ENCODE results near the gene ASB13. TPM values are rescaled to one million over a fixed set of nuclear protein-coding genes. Genes with fewer than 3 reads are reported as not detected.

ASB13 gene
- total and polyA plus RNA-seq, 2 experiments from 2014 or later, result 16.9 to 18.1 TPM

DNA sequence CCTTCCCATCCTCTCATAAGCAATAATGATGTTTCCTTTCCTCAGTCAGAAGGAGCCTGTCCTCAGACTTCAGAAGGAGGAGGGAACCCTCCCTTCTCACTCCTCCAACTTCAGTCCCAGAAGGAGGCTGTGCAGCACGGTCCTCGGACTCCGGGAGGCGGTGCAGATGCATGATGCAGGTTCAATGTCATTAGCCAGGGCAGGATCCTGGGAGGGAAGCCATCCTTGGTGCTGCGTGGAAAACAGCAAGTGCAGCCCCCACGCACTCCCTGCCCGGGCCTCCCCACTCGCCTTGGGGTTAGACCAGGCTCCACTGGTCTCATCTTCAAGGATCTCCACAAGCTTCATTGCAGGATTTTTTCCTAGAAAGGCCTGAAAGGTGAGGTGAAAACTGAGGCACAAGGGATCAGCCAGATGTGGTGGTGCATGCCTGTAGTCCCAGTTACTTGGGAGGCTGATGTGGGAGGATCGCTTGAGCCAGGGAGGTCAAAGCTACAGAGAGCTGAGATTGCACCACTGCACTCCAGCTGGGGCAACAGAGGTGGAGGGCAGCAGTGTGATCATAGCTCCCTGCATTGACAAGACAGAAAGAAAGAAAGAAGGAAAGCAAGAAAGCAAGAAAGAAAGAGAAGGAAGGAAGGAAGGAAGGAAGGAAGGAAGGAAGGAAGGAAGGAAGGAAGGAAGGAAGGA is 62.0 kb downstream of the ASB13 start:
- no peak overlapping the region for H3K4me2 ChIP-seq
- H3K9me3 ChIP-seq (ENCODE audit: low read depth), result no peaks in the 10 kb centered on the region
- no peak for TF ChIP-seq EZH2phosphoT487 (IDR thresholded peaks at IDR 0.05; ENCODE audit: low read depth, severe bottlenecking, unreplicated experiment)
- no peak for TF ChIP-seq EZH2 (IDR thresholded peaks at IDR 0.05; ENCODE audit: borderline replicate concordance)
- TF ChIP-seq, protein P1, sequence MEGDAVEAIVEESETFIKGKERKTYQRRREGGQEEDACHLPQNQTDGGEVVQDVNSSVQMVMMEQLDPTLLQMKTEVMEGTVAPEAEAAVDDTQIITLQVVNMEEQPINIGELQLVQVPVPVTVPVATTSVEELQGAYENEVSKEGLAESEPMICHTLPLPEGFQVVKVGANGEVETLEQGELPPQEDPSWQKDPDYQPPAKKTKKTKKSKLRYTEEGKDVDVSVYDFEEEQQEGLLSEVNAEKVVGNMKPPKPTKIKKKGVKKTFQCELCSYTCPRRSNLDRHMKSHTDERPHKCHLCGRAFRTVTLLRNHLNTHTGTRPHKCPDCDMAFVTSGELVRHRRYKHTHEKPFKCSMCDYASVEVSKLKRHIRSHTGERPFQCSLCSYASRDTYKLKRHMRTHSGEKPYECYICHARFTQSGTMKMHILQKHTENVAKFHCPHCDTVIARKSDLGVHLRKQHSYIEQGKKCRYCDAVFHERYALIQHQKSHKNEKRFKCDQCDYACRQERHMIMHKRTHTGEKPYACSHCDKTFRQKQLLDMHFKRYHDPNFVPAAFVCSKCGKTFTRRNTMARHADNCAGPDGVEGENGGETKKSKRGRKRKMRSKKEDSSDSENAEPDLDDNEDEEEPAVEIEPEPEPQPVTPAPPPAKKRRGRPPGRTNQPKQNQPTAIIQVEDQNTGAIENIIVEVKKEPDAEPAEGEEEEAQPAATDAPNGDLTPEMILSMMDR (IDR thresholded peaks at IDR 0.05; ENCODE audit: poor library complexity), result no peak
- H3K27me3 ChIP-seq, result no peaks in the 10 kb centered on the region
- no peak overlapping the region for H2AFZ ChIP-seq
- no peak overlapping the region for H3K4me3 ChIP-seq
- over 99% methylated on average over 9 of the region's 9 CpGs for WGBS (ENCODE audit: low lambda C conversion rate, missing lambda C conversion rate)
- no peak overlapping the region for H3K27ac ChIP-seq
- no peaks in the 10 kb centered on the region for H3K79me2 ChIP-seq
- no peak for DNase-seq (ENCODE audit: low spot score)
- H3K9me2 ChIP-seq (replicated peaks; ENCODE audit: insufficient read depth), result no peaks in the 10 kb centered on the region
- no peaks in the 10 kb centered on the region for H3K36me3 ChIP-seq (replicated peaks; ENCODE audit: insufficient read depth, low read depth)
- H4K20me1 ChIP-seq (ENCODE audit: insufficient read depth, poor library complexity, severe bottlenecking), result no peaks in the 10 kb centered on the region
- peaks cover 5% of the 10 kb centered on the region for H3K4me1 ChIP-seq (ENCODE audit: insufficient read depth)

DNA sequence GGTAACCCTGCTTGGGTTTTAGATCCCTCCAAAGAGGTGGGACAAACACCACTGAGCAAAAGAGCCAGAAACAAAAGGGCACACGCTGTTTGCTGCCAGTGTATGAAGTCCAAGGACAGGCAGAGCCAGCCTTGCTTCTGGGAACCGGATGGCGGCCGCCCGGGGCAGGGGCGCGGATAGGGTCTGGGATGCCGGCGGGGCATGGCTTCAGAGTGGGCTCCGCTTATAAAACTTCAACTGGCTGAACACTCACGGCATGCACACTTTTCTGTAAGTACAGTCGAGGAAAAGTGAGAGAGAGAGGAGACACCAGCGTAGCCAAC is 62.6 kb downstream of the ASB13 start:
- no peak for DNase-seq (ENCODE audit: low spot score)
- H4K20me1 ChIP-seq (ENCODE audit: insufficient read depth, poor library complexity, severe bottlenecking), result no peaks in the 10 kb centered on the region
- no peak overlapping the region for H3K4me3 ChIP-seq
- H3K9me2 ChIP-seq (replicated peaks; ENCODE audit: insufficient read depth), result no peaks in the 10 kb centered on the region
- H3K4me2 ChIP-seq, result no peak overlapping the region
- no peaks in the 10 kb centered on the region for H3K79me2 ChIP-seq
- 88% methylated on average over 13 of the region's 13 CpGs for WGBS (ENCODE audit: low lambda C conversion rate, missing lambda C conversion rate)
- H3K27me3 ChIP-seq, result no peaks in the 10 kb centered on the region
- no peaks in the 10 kb centered on the region for H3K4me1 ChIP-seq (ENCODE audit: insufficient read depth)
- no peaks in the 10 kb centered on the region for H3K9me3 ChIP-seq (ENCODE audit: low read depth)
- H3K36me3 ChIP-seq (replicated peaks; ENCODE audit: insufficient read depth, low read depth), result no peaks in the 10 kb centered on the region
- no peak overlapping the region for H2AFZ ChIP-seq
- TF ChIP-seq EZH2phosphoT487 (IDR thresholded peaks at IDR 0.05; ENCODE audit: low read depth, severe bottlenecking, unreplicated experiment) (no peak), EZH2 (IDR thresholded peaks at IDR 0.05; ENCODE audit: borderline replicate concordance) (no peak)
- TF ChIP-seq, protein P1 (IDR thresholded peaks at IDR 0.05; ENCODE audit: poor library complexity), result no peak
- no peak overlapping the region for H3K27ac ChIP-seq

DNA sequence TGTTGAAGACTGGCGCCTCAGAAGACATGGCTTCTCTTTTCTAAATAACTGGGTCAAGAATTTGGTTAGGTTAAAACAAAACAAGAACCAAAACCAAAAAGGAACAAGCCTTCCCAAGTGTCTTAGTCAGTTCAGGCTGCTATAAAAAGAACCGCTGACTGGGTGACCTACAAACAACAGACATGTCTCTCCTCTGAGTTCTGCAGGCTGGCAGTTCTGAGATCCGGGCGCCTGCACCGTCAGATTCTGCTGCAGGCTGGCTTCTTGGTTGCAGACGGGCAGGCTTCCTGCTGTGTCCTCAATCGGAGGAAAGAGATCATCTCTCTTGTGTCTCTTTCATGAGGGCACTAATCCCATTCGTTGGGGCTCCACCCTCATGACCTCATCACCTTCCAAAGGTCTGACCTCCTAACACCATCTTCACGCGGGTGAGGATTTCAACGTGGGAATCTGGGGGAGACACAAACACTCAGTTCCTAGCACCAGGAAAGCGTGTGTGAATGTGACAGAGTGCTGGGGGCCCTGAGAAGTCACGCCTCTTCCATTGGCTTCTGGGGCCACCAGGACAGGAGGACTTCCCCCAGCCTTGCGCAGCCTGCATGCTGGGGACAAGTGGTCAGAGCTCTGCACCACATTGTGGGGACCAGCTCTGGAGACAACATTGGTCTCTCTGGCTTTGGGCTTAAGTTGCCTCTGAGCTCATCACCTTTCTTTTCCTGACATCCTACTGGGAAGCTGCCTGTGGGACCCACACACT is 63.1 kb downstream of the ASB13 start:
- no peak overlapping the region for H2AFZ ChIP-seq
- 86% methylated on average over 14 of the region's 14 CpGs for WGBS (ENCODE audit: low lambda C conversion rate, missing lambda C conversion rate)
- H3K4me1 ChIP-seq (ENCODE audit: insufficient read depth), result no peaks in the 10 kb centered on the region
- H3K9me2 ChIP-seq (replicated peaks; ENCODE audit: insufficient read depth), result no peaks in the 10 kb centered on the region
- no peaks in the 10 kb centered on the region for H3K79me2 ChIP-seq
- H4K20me1 ChIP-seq (ENCODE audit: insufficient read depth, poor library complexity, severe bottlenecking), result no peaks in the 10 kb centered on the region
- no peak overlapping the region for H3K27ac ChIP-seq
- TF ChIP-seq EZH2 (IDR thresholded peaks at IDR 0.05; ENCODE audit: borderline replicate concordance) (no peak), EZH2phosphoT487 (IDR thresholded peaks at IDR 0.05; ENCODE audit: low read depth, severe bottlenecking, unreplicated experiment) (no peak)
- TF ChIP-seq, protein P1 (IDR thresholded peaks at IDR 0.05; ENCODE audit: poor library complexity), result no peak
- no peaks in the 10 kb centered on the region for H3K9me3 ChIP-seq (ENCODE audit: low read depth)
- H3K4me2 ChIP-seq, result no peak overlapping the region
- no peak for DNase-seq (ENCODE audit: low spot score)
- no peak overlapping the region for H3K4me3 ChIP-seq
- no peaks in the 10 kb centered on the region for H3K36me3 ChIP-seq (replicated peaks; ENCODE audit: insufficient read depth, low read depth)
- H3K27me3 ChIP-seq, result no peaks in the 10 kb centered on the region
